Panc1 (cell line): ENCODE data around the gene TMEM9B. TPM values are rescaled to one million over a fixed set of nuclear protein-coding genes. Genes with fewer than 3 reads are reported as not detected.

Experiments
- ATAC-seq: fragments of 200-7000 bp; cut with Tn5 transposase; 2 replicates; pipeline ENCODE4 v1.9.1; 2020; ENCODE audit warnings: mild to moderate bottlenecking, moderate library complexity
- BruUV-seq: library from RNA; stranded (reverse); fragments of 400-500 nt; replicated peaks from 2 replicates; lab custom pipeline; 2021; lab: Mats Ljungman, UMichigan
- CTCF ChIA-PET: fragments of 300-600 bp; sonication (Branson Sonifier 250); formaldehyde crosslinking; loops from one replicate; lab custom pipeline; 2022; ENCODE audit warnings: antibody characterized with exemption; lab: Charles Lee
- POLR2A ChIA-PET: fragments of 300-600 bp; sonication (Branson Sonifier 250); formaldehyde crosslinking; loops from one replicate; lab custom pipeline; 2022; ENCODE audit warnings: antibody characterized with exemption; lab: Charles Lee
- DNase-seq: peaks from one replicate; pipeline ENCODE4 v3.0.0-alpha.2; 2010; ENCODE audit warnings: low read depth, low spot score
- H3K27ac ChIP-seq: 2 replicates; pipeline ENCODE4 v1.5.1; 2011; ENCODE audit warnings: mild to moderate bottlenecking, low read length, inconsistent platforms
- H3K27me3 ChIP-seq: fragments of 200-500 bp; sonication (Bioruptor generic); 2 replicates; pipeline ENCODE4 v1.6.0; 2014; ENCODE audit warnings: low read length, inconsistent platforms; ENCODE audit not compliant: control insufficient read depth, insufficient read depth
- H3K36me3 ChIP-seq: fragments of 200-500 bp; sonication (Bioruptor generic); 2 replicates; pipeline ENCODE4 v1.5.1; 2014; ENCODE audit warnings: inconsistent platforms, mild to moderate bottlenecking, low read length, moderate library complexity; ENCODE audit not compliant: control insufficient read depth, insufficient read depth
- H3K4me1 ChIP-seq: 2 replicates; pipeline ENCODE4 v1.5.1; 2011; ENCODE audit warnings: inconsistent platforms, mild to moderate bottlenecking, low read length, moderate library complexity; ENCODE audit not compliant: control insufficient read depth, insufficient read depth
- H3K4me3 ChIP-seq, 2 experiments: 2 replicates each; pipeline ENCODE4 v1.5.1; 2011 to 2012; ENCODE audit warnings: low read depth in 2 of 2, low read length in 2 of 2, mild to moderate bottlenecking in 2 of 2, inconsistent platforms in 1 of 2, moderate library complexity in 1 of 2
- H3K9me3 ChIP-seq: fragments of 200-500 bp; sonication (Bioruptor generic); 2 replicates; pipeline ENCODE4 v1.5.1; 2014; ENCODE audit warnings: low read depth, mild to moderate bottlenecking, inconsistent platforms, low read length, moderate library complexity; ENCODE audit not compliant: control insufficient read depth, insufficient read depth
- POLR2AphosphoS5 ChIP-seq: IDR thresholded peaks from 2 replicates; pipeline ENCODE4 v1.6.1; 2012; ENCODE audit warnings: mild to moderate bottlenecking, low read depth, low read length, moderate library complexity
- SIN3A ChIP-seq: IDR thresholded peaks from 2 replicates; pipeline ENCODE4 v1.6.1; 2012; ENCODE audit warnings: low read depth, mild to moderate bottlenecking, low read length, moderate library complexity, borderline replicate concordance; ENCODE audit not compliant: insufficient read depth
- TCF7L2 ChIP-seq: IDR thresholded peaks from 2 replicates; pipeline ENCODE4 v1.6.1; 2011; ENCODE audit warnings: mild to moderate bottlenecking, low read depth, low read length, inconsistent platforms
- in situ Hi-C: cut with HindIII; loops from 2 replicates; pipeline ENCODE4 v1.10.0; 2016; ENCODE audit warnings: low sequenced_read_pairs, low pct_unique_long_range_greater_than_20kb
- intact Hi-C: fragments of 100-400 bp; cut with micrococcal nuclease; formaldehyde crosslinking; loops from one replicate; pipeline ENCODE4 v1.10.0; 2022; ENCODE audit not compliant: unreplicated experiment
- total RNA-seq: library from RNA; stranded (reverse); gene quantifications from one replicate; pipeline ENCODE4 v1.2.1, GENCODE V29; 2021; ENCODE audit not compliant: unreplicated experiment
- TF ChIP-seq, protein P1 (sequence below), 2 experiments: IDR thresholded peaks; 2 replicates each; pipeline ENCODE4 v1.6.1; 2011 to 2012; ENCODE audit warnings: low read depth in 2 of 2, control low read depth in 1 of 2, low read length in 1 of 2, mild to moderate bottlenecking in 1 of 2, moderate library complexity in 1 of 2; ENCODE audit not compliant: insufficient read depth in 1 of 2
- TF ChIP-seq, protein P2 (sequence below): fragments of 450-650 bp; IDR thresholded peaks from 2 replicates; pipeline ENCODE4 v1.5.1; 2017; ENCODE audit warnings: mild to moderate bottlenecking

TMEM9B gene
- total RNA-seq, 1 experiment from 2014 or later: 76.2 TPM

GRCh38 chr11:8963569-8964323 is 496 bp downstream of the TMEM9B start:
- in situ Hi-C loops: no loop called here
- TF ChIP-seq, protein P1, sequence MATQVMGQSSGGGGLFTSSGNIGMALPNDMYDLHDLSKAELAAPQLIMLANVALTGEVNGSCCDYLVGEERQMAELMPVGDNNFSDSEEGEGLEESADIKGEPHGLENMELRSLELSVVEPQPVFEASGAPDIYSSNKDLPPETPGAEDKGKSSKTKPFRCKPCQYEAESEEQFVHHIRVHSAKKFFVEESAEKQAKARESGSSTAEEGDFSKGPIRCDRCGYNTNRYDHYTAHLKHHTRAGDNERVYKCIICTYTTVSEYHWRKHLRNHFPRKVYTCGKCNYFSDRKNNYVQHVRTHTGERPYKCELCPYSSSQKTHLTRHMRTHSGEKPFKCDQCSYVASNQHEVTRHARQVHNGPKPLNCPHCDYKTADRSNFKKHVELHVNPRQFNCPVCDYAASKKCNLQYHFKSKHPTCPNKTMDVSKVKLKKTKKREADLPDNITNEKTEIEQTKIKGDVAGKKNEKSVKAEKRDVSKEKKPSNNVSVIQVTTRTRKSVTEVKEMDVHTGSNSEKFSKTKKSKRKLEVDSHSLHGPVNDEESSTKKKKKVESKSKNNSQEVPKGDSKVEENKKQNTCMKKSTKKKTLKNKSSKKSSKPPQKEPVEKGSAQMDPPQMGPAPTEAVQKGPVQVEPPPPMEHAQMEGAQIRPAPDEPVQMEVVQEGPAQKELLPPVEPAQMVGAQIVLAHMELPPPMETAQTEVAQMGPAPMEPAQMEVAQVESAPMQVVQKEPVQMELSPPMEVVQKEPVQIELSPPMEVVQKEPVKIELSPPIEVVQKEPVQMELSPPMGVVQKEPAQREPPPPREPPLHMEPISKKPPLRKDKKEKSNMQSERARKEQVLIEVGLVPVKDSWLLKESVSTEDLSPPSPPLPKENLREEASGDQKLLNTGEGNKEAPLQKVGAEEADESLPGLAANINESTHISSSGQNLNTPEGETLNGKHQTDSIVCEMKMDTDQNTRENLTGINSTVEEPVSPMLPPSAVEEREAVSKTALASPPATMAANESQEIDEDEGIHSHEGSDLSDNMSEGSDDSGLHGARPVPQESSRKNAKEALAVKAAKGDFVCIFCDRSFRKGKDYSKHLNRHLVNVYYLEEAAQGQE (IDR thresholded peaks at IDR 0.05; ENCODE audit: insufficient read depth in 1 of 2, low read depth in 2 of 2, low read length in 1 of 2): no peak
- no peak for TF ChIP-seq POLR2AphosphoS5
- CTCF ChIA-PET: interaction anchor here (0.5 to 1.8 kb wide), 2 partner anchors 174 to 1269 kb away, joined by 4 to 11 read pairs; no protein-coding TSS in a partner anchor
- ATAC-seq: peak; percentile 84
- Histone ChIP-seq H3K27me3 (no peaks in the 10 kb centered on the region), H3K4me1 (peaks cover 31% of the 10 kb centered on the region), H3K4me3 (peak overlapping the region; percentile 61 to 86), H3K36me3 (no peaks in the 10 kb centered on the region; the same call in 1 of the 2 replicates), H3K9me3 (no peaks in the 10 kb centered on the region), H3K27ac (peak overlapping the region; percentile 93)
- POLR2A ChIA-PET: interaction anchor here (0.6 kb wide), 2 partner anchors 115 to 544 kb away, joined by 3 to 16 read pairs; no protein-coding TSS in a partner anchor
- BruUV-seq: no TSS peak
- DNase-seq: peak; percentile 60
- intact Hi-C loops: no loop called here

- H3K27ac ChIP-seq: peak overlapping the region; percentile 93
- in situ Hi-C loops: no loop called here
- POLR2A ChIA-PET: no interaction called here
Measured at GRCh38 chr11:8962841-8963240, 1.4 kb downstream of the TMEM9B start.

More at GRCh38 chr11:8962841-8963240, 1.4 kb downstream of the TMEM9B start:
- CTCF ChIA-PET: no interaction called here
- no peak for ATAC-seq
- Histone ChIP-seq H3K27me3 (no peaks in the 10 kb centered on the region), H3K9me3 (no peaks in the 10 kb centered on the region), H3K36me3 (no peaks in the 10 kb centered on the region; the same call in 1 of the 2 replicates), H3K4me1 (peaks cover 31% of the 10 kb centered on the region), H3K4me3 (peak overlapping the region; percentile 61 to 86)
- BruUV-seq: TSS peak; percentile 71
- intact Hi-C loops: no loop called here
- TF ChIP-seq TCF7L2 (no peak), POLR2AphosphoS5 (no peak), SIN3A (no peak)
- TF ChIP-seq, protein P2, sequence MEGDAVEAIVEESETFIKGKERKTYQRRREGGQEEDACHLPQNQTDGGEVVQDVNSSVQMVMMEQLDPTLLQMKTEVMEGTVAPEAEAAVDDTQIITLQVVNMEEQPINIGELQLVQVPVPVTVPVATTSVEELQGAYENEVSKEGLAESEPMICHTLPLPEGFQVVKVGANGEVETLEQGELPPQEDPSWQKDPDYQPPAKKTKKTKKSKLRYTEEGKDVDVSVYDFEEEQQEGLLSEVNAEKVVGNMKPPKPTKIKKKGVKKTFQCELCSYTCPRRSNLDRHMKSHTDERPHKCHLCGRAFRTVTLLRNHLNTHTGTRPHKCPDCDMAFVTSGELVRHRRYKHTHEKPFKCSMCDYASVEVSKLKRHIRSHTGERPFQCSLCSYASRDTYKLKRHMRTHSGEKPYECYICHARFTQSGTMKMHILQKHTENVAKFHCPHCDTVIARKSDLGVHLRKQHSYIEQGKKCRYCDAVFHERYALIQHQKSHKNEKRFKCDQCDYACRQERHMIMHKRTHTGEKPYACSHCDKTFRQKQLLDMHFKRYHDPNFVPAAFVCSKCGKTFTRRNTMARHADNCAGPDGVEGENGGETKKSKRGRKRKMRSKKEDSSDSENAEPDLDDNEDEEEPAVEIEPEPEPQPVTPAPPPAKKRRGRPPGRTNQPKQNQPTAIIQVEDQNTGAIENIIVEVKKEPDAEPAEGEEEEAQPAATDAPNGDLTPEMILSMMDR: no peak
- TF ChIP-seq, protein P1 (IDR thresholded peaks at IDR 0.05; ENCODE audit: insufficient read depth in 1 of 2, low read depth in 2 of 2, low read length in 1 of 2): no peak
- no peak for DNase-seq
